Measurements from ENCODE around the gene PIEZO2.

GRCh38 chr18:10814336-10814735 lies 335.0 kb downstream of the PIEZO2 start:
- TF ChIP-seq EZH2 (IDR thresholded peaks at IDR 0.05; ENCODE audit: borderline replicate concordance), result no peak
- no peak for TF ChIP-seq CTCF (IDR thresholded peaks at IDR 0.05; ENCODE audit: poor library complexity)
- no peak for TF ChIP-seq EZH2phosphoT487 (IDR thresholded peaks at IDR 0.05; ENCODE audit: low read depth, severe bottlenecking, unreplicated experiment)

Data from hepatocyte (in vitro differentiated cells).